ENCODE data around the gene MAP6. TPM values are rescaled to one million over a fixed set of nuclear protein-coding genes. Genes with fewer than 3 reads are reported as not detected.
A peak's percentile ranks its signal among the peaks of the same experiment; 100 is the strongest.

MAP6 gene
- total and polyA plus RNA-seq, 2 of the 13 experiments (the other 11 are each of a cell fraction or from before 2014, with no cell fraction given) = 0.04 TPM; not detected in 1

DNA sequence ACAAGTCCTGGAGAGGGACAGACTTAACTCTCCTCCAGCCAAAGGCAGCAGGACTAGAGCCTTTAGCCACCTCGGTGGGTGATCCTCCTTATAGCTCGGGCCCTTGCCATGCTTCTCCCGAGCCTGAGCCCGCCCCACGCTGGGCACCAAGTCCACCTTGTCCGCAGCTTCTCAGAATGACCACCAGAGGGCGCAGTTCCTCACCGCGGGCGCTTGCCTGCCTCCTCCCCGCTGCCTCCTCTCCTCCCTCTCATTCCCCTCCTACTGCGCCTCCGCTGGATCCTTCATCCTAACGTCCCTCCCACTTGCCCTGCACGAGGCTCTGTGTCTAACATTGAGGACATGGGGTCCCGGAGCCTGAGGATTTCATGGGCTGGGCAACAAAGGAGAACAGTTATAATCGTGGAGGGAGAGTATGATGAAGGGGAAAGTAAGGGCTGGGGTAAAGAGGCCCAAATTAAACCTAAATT is 37.5 kb upstream of the MAP6 start (continued):
- TF ChIP-seq ZSCAN21 (CRISPR knock-in tag; IDR thresholded peaks at IDR 0.05; ENCODE audit: borderline replicate concordance) (no peak), GFI1 (CRISPR knock-in tag; IDR thresholded peaks at IDR 0.05; ENCODE audit: borderline replicate concordance) (no peak), PRPF4 (IDR thresholded peaks at IDR 0.05; ENCODE audit: low read depth, low read length, poor library complexity, severe bottlenecking) (no peak), GTF3A (CRISPR knock-in tag; conservative IDR thresholded peaks at IDR 0.05) (no peak), MEIS1 (CRISPR knock-in tag; IDR thresholded peaks at IDR 0.05; ENCODE audit: borderline replicate concordance) (no peak), IRF2 (CRISPR knock-in tag; IDR thresholded peaks at IDR 0.05) (no peak), AGO2 (optimal IDR thresholded peaks at IDR 0.05; ENCODE audit: low read depth, low read length) (no peak), TCF7 (IDR thresholded peaks at IDR 0.05; ENCODE audit: low read depth) (no peak), KLF11 (CRISPR knock-in tag; IDR thresholded peaks at IDR 0.05) (no peak), ZNF350 (CRISPR knock-in tag; IDR thresholded peaks at IDR 0.05; ENCODE audit: borderline replicate concordance, low read depth) (peak; percentile 45; the same call in 1 of the 2 replicates), TEAD3 (CRISPR knock-in tag; optimal IDR thresholded peaks at IDR 0.05; ENCODE audit: borderline replicate concordance) (peak; percentile 59), HNF4G (IDR thresholded peaks at IDR 0.05; ENCODE audit: borderline replicate concordance, low read depth, low read length) (peak; percentile 2; the same call in 1 of the 2 replicates), HNF4G (CRISPR knock-in tag; IDR thresholded peaks at IDR 0.05; ENCODE audit: borderline replicate concordance, low read depth) (no peak), ETV5 (CRISPR knock-in tag; IDR thresholded peaks at IDR 0.05; ENCODE audit: borderline replicate concordance) (no peak), ZNF530 (CRISPR knock-in tag; IDR thresholded peaks at IDR 0.05; ENCODE audit: low read depth) (no peak), ZNF17 (CRISPR knock-in tag; IDR thresholded peaks at IDR 0.05) (no peak), CEBPG (CRISPR knock-in tag; IDR thresholded peaks at IDR 0.05) (no peak)
- TF ChIP-seq, protein P1, sequence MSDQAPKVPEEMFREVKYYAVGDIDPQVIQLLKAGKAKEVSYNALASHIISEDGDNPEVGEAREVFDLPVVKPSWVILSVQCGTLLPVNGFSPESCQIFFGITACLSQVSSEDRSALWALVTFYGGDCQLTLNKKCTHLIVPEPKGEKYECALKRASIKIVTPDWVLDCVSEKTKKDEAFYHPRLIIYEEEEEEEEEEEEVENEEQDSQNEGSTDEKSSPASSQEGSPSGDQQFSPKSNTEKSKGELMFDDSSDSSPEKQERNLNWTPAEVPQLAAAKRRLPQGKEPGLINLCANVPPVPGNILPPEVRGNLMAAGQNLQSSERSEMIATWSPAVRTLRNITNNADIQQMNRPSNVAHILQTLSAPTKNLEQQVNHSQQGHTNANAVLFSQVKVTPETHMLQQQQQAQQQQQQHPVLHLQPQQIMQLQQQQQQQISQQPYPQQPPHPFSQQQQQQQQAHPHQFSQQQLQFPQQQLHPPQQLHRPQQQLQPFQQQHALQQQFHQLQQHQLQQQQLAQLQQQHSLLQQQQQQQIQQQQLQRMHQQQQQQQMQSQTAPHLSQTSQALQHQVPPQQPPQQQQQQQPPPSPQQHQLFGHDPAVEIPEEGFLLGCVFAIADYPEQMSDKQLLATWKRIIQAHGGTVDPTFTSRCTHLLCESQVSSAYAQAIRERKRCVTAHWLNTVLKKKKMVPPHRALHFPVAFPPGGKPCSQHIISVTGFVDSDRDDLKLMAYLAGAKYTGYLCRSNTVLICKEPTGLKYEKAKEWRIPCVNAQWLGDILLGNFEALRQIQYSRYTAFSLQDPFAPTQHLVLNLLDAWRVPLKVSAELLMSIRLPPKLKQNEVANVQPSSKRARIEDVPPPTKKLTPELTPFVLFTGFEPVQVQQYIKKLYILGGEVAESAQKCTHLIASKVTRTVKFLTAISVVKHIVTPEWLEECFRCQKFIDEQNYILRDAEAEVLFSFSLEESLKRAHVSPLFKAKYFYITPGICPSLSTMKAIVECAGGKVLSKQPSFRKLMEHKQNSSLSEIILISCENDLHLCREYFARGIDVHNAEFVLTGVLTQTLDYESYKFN (CRISPR knock-in tag; conservative IDR thresholded peaks at IDR 0.05) = no peak
- TF ChIP-seq, protein P2, sequence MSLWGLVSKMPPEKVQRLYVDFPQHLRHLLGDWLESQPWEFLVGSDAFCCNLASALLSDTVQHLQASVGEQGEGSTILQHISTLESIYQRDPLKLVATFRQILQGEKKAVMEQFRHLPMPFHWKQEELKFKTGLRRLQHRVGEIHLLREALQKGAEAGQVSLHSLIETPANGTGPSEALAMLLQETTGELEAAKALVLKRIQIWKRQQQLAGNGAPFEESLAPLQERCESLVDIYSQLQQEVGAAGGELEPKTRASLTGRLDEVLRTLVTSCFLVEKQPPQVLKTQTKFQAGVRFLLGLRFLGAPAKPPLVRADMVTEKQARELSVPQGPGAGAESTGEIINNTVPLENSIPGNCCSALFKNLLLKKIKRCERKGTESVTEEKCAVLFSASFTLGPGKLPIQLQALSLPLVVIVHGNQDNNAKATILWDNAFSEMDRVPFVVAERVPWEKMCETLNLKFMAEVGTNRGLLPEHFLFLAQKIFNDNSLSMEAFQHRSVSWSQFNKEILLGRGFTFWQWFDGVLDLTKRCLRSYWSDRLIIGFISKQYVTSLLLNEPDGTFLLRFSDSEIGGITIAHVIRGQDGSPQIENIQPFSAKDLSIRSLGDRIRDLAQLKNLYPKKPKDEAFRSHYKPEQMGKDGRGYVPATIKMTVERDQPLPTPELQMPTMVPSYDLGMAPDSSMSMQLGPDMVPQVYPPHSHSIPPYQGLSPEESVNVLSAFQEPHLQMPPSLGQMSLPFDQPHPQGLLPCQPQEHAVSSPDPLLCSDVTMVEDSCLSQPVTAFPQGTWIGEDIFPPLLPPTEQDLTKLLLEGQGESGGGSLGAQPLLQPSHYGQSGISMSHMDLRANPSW (CRISPR knock-in tag; IDR thresholded peaks at IDR 0.05; ENCODE audit: borderline replicate concordance) = no peak
- TF ChIP-seq, protein P3, sequence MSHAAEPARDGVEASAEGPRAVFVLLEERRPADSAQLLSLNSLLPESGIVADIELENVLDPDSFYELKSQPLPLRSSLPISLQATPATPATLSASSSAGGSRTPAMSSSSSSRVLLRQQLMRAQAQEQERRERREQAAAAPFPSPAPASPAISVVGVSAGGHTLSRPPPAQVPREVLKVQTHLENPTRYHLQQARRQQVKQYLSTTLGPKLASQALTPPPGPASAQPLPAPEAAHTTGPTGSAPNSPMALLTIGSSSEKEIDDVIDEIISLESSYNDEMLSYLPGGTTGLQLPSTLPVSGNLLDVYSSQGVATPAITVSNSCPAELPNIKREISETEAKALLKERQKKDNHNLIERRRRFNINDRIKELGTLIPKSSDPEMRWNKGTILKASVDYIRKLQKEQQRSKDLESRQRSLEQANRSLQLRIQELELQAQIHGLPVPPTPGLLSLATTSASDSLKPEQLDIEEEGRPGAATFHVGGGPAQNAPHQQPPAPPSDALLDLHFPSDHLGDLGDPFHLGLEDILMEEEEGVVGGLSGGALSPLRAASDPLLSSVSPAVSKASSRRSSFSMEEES (CRISPR knock-in tag; IDR thresholded peaks at IDR 0.05) = no peak
- TF ChIP-seq, protein P4, sequence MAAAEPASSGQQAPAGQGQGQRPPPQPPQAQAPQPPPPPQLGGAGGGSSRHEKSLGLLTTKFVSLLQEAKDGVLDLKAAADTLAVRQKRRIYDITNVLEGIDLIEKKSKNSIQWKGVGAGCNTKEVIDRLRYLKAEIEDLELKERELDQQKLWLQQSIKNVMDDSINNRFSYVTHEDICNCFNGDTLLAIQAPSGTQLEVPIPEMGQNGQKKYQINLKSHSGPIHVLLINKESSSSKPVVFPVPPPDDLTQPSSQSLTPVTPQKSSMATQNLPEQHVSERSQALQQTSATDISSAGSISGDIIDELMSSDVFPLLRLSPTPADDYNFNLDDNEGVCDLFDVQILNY (CRISPR knock-in tag; conservative IDR thresholded peaks at IDR 0.05) = no peak
- TF ChIP-seq, protein P5, sequence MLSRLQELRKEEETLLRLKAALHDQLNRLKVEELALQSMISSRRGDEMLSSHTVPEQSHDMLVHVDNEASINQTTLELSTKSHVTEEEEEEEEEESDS (CRISPR knock-in tag; IDR thresholded peaks at IDR 0.05; ENCODE audit: borderline replicate concordance) = no peak
